Transverse colon (tissue), 4 donors: Measurements from ENCODE around the gene LOC128125822.

Source experiments
- DNase-seq: peaks from one replicate; pipeline ENCODE4 v3.0.0-alpha.2; 2019
- H3K27ac ChIP-seq, 4 donors: fragments of 200-600 bp; sonication (generic); 2 replicates each; pipeline ENCODE4 v1.5.1; 2016 to 2018; ENCODE audit warnings: inconsistent platforms in 4 of 4
- H3K27me3 ChIP-seq: fragments of 200-600 bp; sonication (generic); 2 replicates; pipeline ENCODE4 v1.5.1; 2017; ENCODE audit warnings: inconsistent platforms
- H3K36me3 ChIP-seq, 4 donors: fragments of 200-600 bp; sonication (generic); 2 replicates each; pipeline ENCODE4 v1.5.1; 2017 to 2019; ENCODE audit warnings: inconsistent platforms in 4 of 4
- H3K4me1 ChIP-seq, 4 donors: fragments of 200-600 bp; sonication (generic); 2 replicates each; pipeline ENCODE4 v1.5.1; 2017 to 2020; ENCODE audit warnings: inconsistent platforms in 4 of 4
- H3K4me3 ChIP-seq, 4 donors: fragments of 200-600 bp; sonication (generic); 1 replicate in 1 of 4; 2 replicates in 3 of 4; pipeline versions ENCODE4 v1.5.1 to v1.6.1; 2017 to 2019; ENCODE audit warnings: inconsistent platforms in 4 of 4
- H3K9me3 ChIP-seq, 2 donors: fragments of 200-600 bp; sonication (generic); 2 replicates each; pipeline ENCODE4 v1.5.1; 2017 to 2019; ENCODE audit warnings: inconsistent platforms in 2 of 2
- CTCF ChIP-seq, 5 experiments: fragments of 200-600 bp in 3 of 5; fragments of 450-650 bp in 2 of 5; sonication (generic) in 3 of 5; IDR thresholded peaks; 1 replicate in 2 of 5; 2 replicates in 3 of 5; pipeline ENCODE4 v1.5.1; 2016 to 2017; ENCODE audit warnings: antibody characterized with exemption in 5 of 5, inconsistent platforms in 3 of 5, mild to moderate bottlenecking in 2 of 5, moderate library complexity in 1 of 5
- EP300 ChIP-seq: sonication (generic); formaldehyde crosslinking; IDR thresholded peaks from one replicate; pipeline ENCODE4 v1.6.1; 2017; ENCODE audit warnings: antibody characterized with exemption, low read depth
- POLR2A ChIP-seq: fragments of 450-650 bp; IDR thresholded peaks from one replicate; pipeline ENCODE4 v1.6.1; 2016; ENCODE audit warnings: antibody characterized with exemption, mild to moderate bottlenecking, moderate library complexity
- POLR2AphosphoS5 ChIP-seq, 3 donors: sonication (generic); formaldehyde crosslinking; IDR thresholded peaks; one replicate each; pipeline ENCODE4 v1.6.1; 2016; ENCODE audit warnings: antibody characterized with exemption in 3 of 3
- WGBS, 2 donors: methylation state at CpG; one replicate each; pipeline ENCODE4 v1.1.5; 2018; ENCODE audit warnings: low coverage in 1 of 2; 5-methylcytosine and 5-hydroxymethylcytosine counted together
- in situ Hi-C, 4 donors: fragments of 200-750 bp; cut with MboI; loops; one replicate each; pipeline versions ENCODE4 v1.15.0 to v1.15.1; 2017; ENCODE audit warnings: low sequenced_read_pairs in 3 of 4, low pct_ligation_motif_present in 1 of 4, low pct_unique_long_range_greater_than_20kb in 1 of 4
- intact Hi-C: fragments of 100-400 bp; cut with DNase I; formaldehyde crosslinking; loops from one replicate; pipeline ENCODE4 v1.15.1; 2023; ENCODE audit warnings: low total_unique reads

Gene LOC128125822

GRCh38 chr6:63543001-63543400, 29.3 kb upstream of the LOC128125822 start:
- in situ Hi-C loops, result no loop called here
- no peaks in the 10 kb centered on the region for H3K4me1 ChIP-seq
- H3K4me3 ChIP-seq, result no peak overlapping the region
- no peak for TF ChIP-seq EP300
- TF ChIP-seq POLR2A, result no peak
- no peak for TF ChIP-seq CTCF (IDR thresholded peaks at IDR 0.05)
- TF ChIP-seq POLR2AphosphoS5 (IDR thresholded peaks at IDR 0.05), result no peak
- no peaks in the 10 kb centered on the region for H3K36me3 ChIP-seq
- DNase-seq, result no peak
- no peaks in the 10 kb centered on the region for H3K9me3 ChIP-seq
- H3K27ac ChIP-seq, result no peak overlapping the region
- intact Hi-C loops, result no loop called here
- H3K27me3 ChIP-seq, result no peaks in the 10 kb centered on the region
- 86% methylated on average over 1 of the region's 1 CpG; no CpG with 5 or more reads in 1 of the 2 donors for WGBS, 2 donors

- Histone ChIP-seq H3K4me3 (no peak overlapping the region), H3K9me3 (no peaks in the 10 kb centered on the region), H3K36me3 (no peaks in the 10 kb centered on the region), H3K4me1 (no peaks in the 10 kb centered on the region), H3K27me3 (no peaks in the 10 kb centered on the region), H3K27ac (no peak overlapping the region)
- intact Hi-C loops (no loop called here), in situ Hi-C loops (no loop called here)
- WGBS, 2 donors, result 55 to 73% methylated on average over 3 of the region's 3 CpGs
- DNase-seq, result no peak
- TF ChIP-seq POLR2A, result no peak
- no peak for TF ChIP-seq POLR2AphosphoS5 (IDR thresholded peaks at IDR 0.05)
- TF ChIP-seq CTCF (IDR thresholded peaks at IDR 0.05), result no peak
- no peak for TF ChIP-seq EP300
Measured at GRCh38 chr6:63543982-63544381, 28.3 kb upstream of the LOC128125822 start.

- intact Hi-C loops (no loop called here), in situ Hi-C loops (no loop called here)
- no peak overlapping the region for H3K27ac ChIP-seq
- TF ChIP-seq POLR2A, result no peak
- TF ChIP-seq POLR2AphosphoS5 (IDR thresholded peaks at IDR 0.05), result no peak
- TF ChIP-seq EP300, result no peak
- TF ChIP-seq CTCF (IDR thresholded peaks at IDR 0.05), result no peak
- H3K36me3 ChIP-seq, result no peaks in the 10 kb centered on the region
- DNase-seq, result no peak
- no peaks in the 10 kb centered on the region for H3K27me3 ChIP-seq
- no peaks in the 10 kb centered on the region for H3K9me3 ChIP-seq
- WGBS, 2 donors, result 85 to 96% methylated on average over 6 of the region's 6 CpGs
- no peak overlapping the region for H3K4me3 ChIP-seq
- H3K4me1 ChIP-seq, result no peaks in the 10 kb centered on the region
Measured at GRCh38 chr6:63546236-63546635, 26.0 kb upstream of the LOC128125822 start.

GRCh38 chr6:63546697-63547096, 25.6 kb upstream of the LOC128125822 start:
- no peak overlapping the region for H3K27ac ChIP-seq
- intact Hi-C loops, result no loop called here
- no peaks in the 10 kb centered on the region for H3K9me3 ChIP-seq
- no peaks in the 10 kb centered on the region for H3K36me3 ChIP-seq
- H3K4me3 ChIP-seq, result no peak overlapping the region
- no peaks in the 10 kb centered on the region for H3K27me3 ChIP-seq
- no peak for TF ChIP-seq EP300
- TF ChIP-seq POLR2AphosphoS5 (IDR thresholded peaks at IDR 0.05), result no peak
- TF ChIP-seq POLR2A, result no peak
- TF ChIP-seq CTCF (IDR thresholded peaks at IDR 0.05), result no peak
- in situ Hi-C loops, result no loop called here
- 88 to 96% methylated on average over 1 of the region's 1 CpG for WGBS, 2 donors
- DNase-seq, result no peak
- H3K4me1 ChIP-seq, result no peaks in the 10 kb centered on the region
